GM11168 (cell line): ENCODE results near the gene GIT2.

Experiments
- in situ Hi-C: fragments of 300-500 bp; cut with MboI; formaldehyde crosslinking; loops from one replicate; pipeline ENCODE4 v1.12.0; 2022; ENCODE audit warnings: low sequenced_read_pairs; ENCODE audit not compliant: unreplicated experiment

GIT2 gene

GRCh38 chr12:110007881-110008280, 11.7 kb upstream of the GIT2 start:
- in situ Hi-C loops, result no loop called here

- in situ Hi-C loops, result no loop called here
Observed at GRCh38 chr12:110006115-110006514, 9.9 kb upstream of the GIT2 start.

GRCh38 chr12:110005319-110005973, 9.3 kb upstream of the GIT2 start:
- in situ Hi-C loops, result no loop called here

DNA sequence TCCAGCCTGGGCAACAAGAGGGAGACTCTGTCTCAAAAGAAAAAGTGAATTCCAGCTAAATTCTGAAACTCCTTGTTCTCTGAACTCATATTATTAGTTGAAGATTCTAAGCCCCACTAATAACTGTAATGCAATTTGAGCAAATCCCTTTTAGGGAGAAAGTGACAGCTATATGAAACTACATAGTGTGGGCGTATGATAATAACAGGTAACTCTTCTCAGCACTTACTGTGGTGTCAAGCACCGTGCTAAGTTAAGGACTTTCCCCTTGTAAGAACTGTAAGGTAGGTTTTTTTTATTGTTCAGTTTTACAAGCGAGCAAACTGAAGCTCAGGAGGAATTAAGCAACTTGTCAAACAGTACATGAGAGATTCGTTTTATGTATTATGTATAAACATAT, 8.4 kb upstream of the GIT2 start:
- in situ Hi-C loops, result no loop called here

GRCh38 chr12:110002676-110003515, 6.7 kb upstream of the GIT2 start:
- in situ Hi-C loops, result no loop called here

GRCh38 chr12:110001596-110001995, 5.4 kb upstream of the GIT2 start:
- in situ Hi-C loops, result no loop called here

GRCh38 chr12:109999983-110000505, 3.9 kb upstream of the GIT2 start:
- in situ Hi-C loops, result no loop called here

- in situ Hi-C loops, result no loop called here
Observed at GRCh38 chr12:109999649-109999971, 3.4 kb upstream of the GIT2 start.

DNA sequence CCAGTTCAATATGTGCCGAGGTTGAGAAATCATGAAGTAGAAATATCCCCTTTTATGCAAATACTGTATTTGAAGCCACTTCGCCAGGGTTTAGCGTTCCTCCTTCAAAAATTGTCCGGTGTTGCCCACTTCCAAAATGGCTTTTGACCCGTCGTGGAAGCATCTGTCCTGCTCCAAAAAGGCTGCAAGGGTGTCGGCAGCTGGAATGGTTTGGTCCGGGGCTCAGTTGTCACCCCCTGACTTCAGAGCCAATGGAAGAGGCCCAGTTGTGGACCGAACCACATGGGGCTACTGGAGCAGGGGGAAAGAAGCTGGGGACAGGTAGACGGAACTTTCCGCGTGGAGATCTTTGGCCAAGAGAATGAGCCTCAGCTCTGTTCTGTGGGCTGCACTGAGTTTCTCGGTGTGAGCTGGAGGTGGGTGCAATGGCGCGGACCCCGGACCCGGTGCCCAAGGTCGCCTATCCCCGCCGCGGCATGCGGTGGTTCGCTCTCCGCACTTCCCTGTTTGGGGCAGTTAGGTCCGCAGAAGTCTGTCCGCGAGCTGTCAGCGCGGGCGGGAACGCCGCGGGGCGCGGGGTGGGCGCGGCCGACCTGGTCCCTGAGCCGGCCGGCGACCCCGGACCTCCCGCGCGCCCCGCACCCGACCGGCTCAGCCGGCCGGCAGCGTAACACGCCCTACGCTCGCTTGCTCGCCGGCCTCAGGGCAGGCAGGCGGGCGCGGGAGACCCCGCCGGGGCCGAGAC, 2.9 kb upstream of the GIT2 start, which contains the start of gene ANKRD13A:
Gene ANKRD13A, plus strand, starts transcription at position 527 of the 745 bp plus-strand sequence. CDS start 259 bp downstream, outside the sequence.
- in situ Hi-C loops, result no loop called here

DNA sequence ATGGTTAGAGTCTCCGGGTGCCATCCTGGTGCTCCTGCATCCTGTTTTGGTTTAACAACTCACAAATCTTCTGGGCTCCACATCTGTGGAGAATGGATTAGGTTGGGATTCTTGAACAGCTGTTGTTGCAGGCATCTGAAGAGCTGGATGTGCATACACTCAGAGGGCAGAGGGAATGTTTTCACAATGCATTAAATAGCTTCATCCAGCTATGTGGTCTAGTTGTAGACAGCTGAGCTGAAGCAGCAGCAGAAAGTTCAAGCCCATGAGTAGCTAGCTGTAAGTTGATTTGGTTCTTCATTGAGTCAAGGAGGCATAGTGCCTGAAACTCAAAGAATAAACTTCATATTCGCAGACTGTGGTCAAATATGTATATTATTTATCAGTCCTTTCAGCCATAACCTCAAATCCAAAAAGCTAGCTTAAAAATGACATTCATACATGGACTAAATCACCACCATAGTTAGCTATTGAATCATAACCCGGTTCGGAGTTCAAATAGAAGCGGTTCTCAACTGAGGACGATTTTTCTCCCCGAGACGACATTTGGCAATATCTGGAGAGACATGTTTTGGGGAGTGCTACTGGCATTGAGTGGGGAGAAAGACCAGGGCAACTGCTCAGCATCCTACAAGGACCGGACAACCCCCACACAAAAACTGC, 2.2 kb upstream of the GIT2 start:
- in situ Hi-C loops, result no loop called here

GRCh38 chr12:109997393-109997792, 1.2 kb upstream of the GIT2 start:
- in situ Hi-C loops, result no loop called here

- in situ Hi-C loops, result no loop called here
Observed at GRCh38 chr12:109996483-109996853, 300 bp upstream of the GIT2 start.

- in situ Hi-C loops, result no loop called here
Observed at GRCh38 chr12:109995361-109995685, 845 bp downstream of the GIT2 start.

GRCh38 chr12:109994401-109995175, 1.6 kb downstream of the GIT2 start:
- in situ Hi-C loops, result no loop called here

DNA sequence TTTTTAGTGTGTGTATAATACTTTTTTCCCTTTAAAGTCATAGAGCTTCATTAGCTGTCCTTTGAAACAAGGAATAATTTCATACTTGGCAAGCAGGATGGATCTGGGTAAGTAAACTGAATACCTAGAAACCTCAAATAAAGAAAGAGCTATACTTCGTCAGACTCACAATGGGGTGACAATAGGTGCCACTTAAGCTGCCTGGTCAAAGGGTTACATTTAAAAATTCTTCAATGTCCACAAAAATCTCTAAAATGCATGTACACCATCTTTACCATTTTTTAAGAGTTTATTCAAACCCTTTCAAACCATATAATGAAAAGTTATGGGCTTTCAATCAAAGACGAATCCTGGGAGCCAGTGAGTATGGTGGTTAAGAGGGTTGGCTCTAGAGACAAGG, 3.1 kb downstream of the GIT2 start:
- in situ Hi-C loops, result no loop called here

GRCh38 chr12:109991586-109991985, 4.6 kb downstream of the GIT2 start:
- in situ Hi-C loops, result no loop called here

GRCh38 chr12:109989380-109989779, 6.8 kb downstream of the GIT2 start:
- in situ Hi-C loops, result no loop called here

DNA sequence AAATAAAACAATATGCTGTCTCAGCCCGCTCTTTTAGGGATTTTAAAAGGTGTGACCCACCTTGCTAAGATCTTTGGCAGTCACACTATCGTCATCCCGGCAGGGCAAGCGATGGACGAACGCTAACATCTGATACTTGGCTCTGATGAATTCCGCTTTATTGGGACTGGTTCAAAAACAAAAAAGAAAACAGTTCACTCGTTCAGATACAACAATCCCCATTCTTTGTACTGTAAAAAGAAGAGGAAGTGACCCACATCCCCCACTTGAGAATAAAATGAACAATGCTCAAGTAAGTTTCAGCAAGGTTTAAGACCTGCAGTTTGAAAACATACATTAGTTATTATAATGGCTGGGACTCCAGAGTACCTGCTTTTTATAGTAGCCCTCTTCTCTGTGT, 7.3 kb downstream of the GIT2 start:
- in situ Hi-C loops, result no loop called here

DNA sequence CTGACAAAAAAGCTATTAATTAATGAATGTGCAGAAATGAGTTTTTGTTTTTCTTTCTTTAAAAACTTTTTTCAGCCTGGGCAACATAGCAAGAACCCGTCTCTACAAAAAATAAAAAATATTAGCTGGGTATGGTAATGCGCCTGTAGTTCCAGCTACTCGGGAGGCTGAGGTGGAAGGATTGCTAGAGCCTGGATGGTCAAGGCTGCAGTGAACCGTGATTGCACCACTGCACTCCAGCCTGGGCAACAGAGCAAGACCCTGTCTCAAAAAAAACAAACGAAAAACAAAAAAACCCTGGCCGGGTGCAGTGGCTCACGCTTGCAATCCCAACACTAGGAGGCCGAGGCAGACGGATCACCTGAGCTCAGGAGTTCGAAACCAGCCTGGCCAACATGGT, 7.9 kb downstream of the GIT2 start:
- in situ Hi-C loops, result no loop called here

- in situ Hi-C loops, result no loop called here
Observed at GRCh38 chr12:109987615-109988014, 8.6 kb downstream of the GIT2 start.
